Measurements from ENCODE around the gene EEPD1. TPM values are rescaled to one million over a fixed set of nuclear protein-coding genes. Genes with fewer than 3 reads are reported as not detected.

The EEPD1 gene
- total RNA-seq, 1 experiment from 2014 or later, result 5.0 TPM

DNA sequence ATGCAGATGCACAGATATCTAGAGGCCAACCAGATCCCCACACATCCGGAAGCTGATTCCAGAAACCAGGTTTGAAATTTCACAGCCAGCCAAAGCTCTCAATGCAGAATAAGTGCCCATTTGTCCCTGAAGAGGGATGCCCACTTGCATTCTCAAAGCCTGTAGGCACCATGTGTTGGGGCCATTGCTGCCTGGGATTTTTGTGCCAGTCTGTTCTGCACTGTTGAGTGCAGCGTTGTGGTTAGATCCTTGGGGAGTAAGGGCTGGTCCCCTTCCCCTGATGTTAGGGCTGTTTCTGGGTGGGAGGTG is 62.4 kb downstream of the EEPD1 start:
- Mint-ChIP-seq H3K4me3 (no peak overlapping the region; a peak in 1 of 5 replicates), H3K27me3 (ENCODE audit: low read depth) (peaks cover 2% of the 10 kb centered on the region), H3K36me3 (ENCODE audit: insufficient read depth in 1 of 3, low read depth in 3 of 3) (peaks cover 0 to 13% (median 8%) of the 10 kb centered on the region in 3 experiments; a peak in 5 of 7 replicates), H3K27ac (peak overlapping the region in 1 of 3 experiments; percentile 53; a peak in 1 of 7 replicates), H3K9me3 (peaks cover 0 to 4% of the 10 kb centered on the region in 2 experiments; a peak in 3 of 5 replicates), H3K4me1 (peaks cover 40 to 46% of the 10 kb centered on the region in 2 experiments)
- no peak overlapping the region for H3K14ac ChIP-seq (ENCODE audit: insufficient read depth, low read length)
- H3K9ac ChIP-seq (ENCODE audit: extremely low read depth, insufficient read length, low read length), result no peak overlapping the region
- no peak overlapping the region for H3K56ac ChIP-seq (ENCODE audit: insufficient read length, low read depth, low read length)
- no peaks in the 10 kb centered on the region for H4K20me1 ChIP-seq (ENCODE audit: control insufficient read depth, insufficient read depth, insufficient read length)
- no peak overlapping the region for H3T11ph ChIP-seq (ENCODE audit: low read length)
- no peak overlapping the region for H4K91ac ChIP-seq (ENCODE audit: insufficient read length, low read depth, low read length)
- DNase-seq, result no peak
- H4K8ac ChIP-seq (replicated peaks; ENCODE audit: insufficient read length, low read depth, low read length), result no peak overlapping the region
- H2BK15ac ChIP-seq (ENCODE audit: low read depth, low read length), result no peak overlapping the region
- no peak overlapping the region for H2AFZ ChIP-seq (ENCODE audit: low read length)
- H3K23me2 ChIP-seq (ENCODE audit: insufficient read length, low read depth, low read length, poor library complexity, severe bottlenecking), result no peaks in the 10 kb centered on the region
- H2BK120ac ChIP-seq (ENCODE audit: low read depth, low read length, poor library complexity, severe bottlenecking), result no peak overlapping the region
- no peaks in the 10 kb centered on the region for H3K27me3 ChIP-seq (ENCODE audit: insufficient read depth, low read length)
- H3K79me2 ChIP-seq (ENCODE audit: insufficient read depth, low read length), result no peaks in the 10 kb centered on the region
- H2BK20ac ChIP-seq (ENCODE audit: low read depth, low read length, poor library complexity, severe bottlenecking), result no peak overlapping the region
- no peak overlapping the region for H2AK5ac ChIP-seq (ENCODE audit: insufficient read length, low read length)
- H4K5ac ChIP-seq (ENCODE audit: insufficient read length, low read depth, low read length), result no peak overlapping the region
- TF ChIP-seq CTCF (conservative IDR thresholded peaks at IDR 0.05), result no peak
- no CpG with 5 or more reads among the region's 2 CpGs for WGBS (ENCODE audit: extremely low coverage, insufficient read length, low lambda C conversion rate)
- H3K4me1 ChIP-seq (ENCODE audit: insufficient read depth, low read length), result peaks cover 13% of the 10 kb centered on the region; the same call in 1 of the 2 replicates
- no peak overlapping the region for H2BK12ac ChIP-seq (ENCODE audit: insufficient read length, low read depth, low read length)
- H3K27ac ChIP-seq (ENCODE audit: insufficient read length, low read depth, low read length), result no peak overlapping the region
- no peak overlapping the region for H3K4me2 ChIP-seq (ENCODE audit: insufficient read depth, insufficient read length, low read length)
- H3K18ac ChIP-seq (ENCODE audit: insufficient read length, low read depth, low read length), result no peak overlapping the region
- H3K79me1 ChIP-seq (ENCODE audit: insufficient read depth, low read depth, low read length, poor library complexity, severe bottlenecking), result no peaks in the 10 kb centered on the region
- no peaks in the 10 kb centered on the region for H3K9me3 ChIP-seq (ENCODE audit: control insufficient read depth, low read depth, low read length)
- no peak overlapping the region for H2BK5ac ChIP-seq (ENCODE audit: insufficient read length, low read length)
- no peak overlapping the region for H3K23ac ChIP-seq (ENCODE audit: insufficient read length, low read depth, low read length)
- H3K4ac ChIP-seq (ENCODE audit: low read depth, low read length), result no peak overlapping the region

All from H9 (cell line).